Psoas muscle (tissue), 8 donors: ENCODE results near the gene INPP5K. TPM values are rescaled to one million over a fixed set of nuclear protein-coding genes. Genes with fewer than 3 reads are reported as not detected.

Experiments used
- ATAC-seq, 4 donors: fragments of 200-7000 bp; cut with Tn5 transposase; one replicate each; pipeline ENCODE4 v1.9.1; 2020; ENCODE audit warnings: moderate library complexity in 3 of 4, mild to moderate bottlenecking in 2 of 4
- DNase-seq, 2 donors: peaks; one replicate each; pipeline ENCODE4 v3.0.0-alpha.2; 2020
- H3K27ac ChIP-seq: fragments of 200-600 bp; one replicate; pipeline ENCODE4 v1.8.0; 2022
- H3K27me3 ChIP-seq, 3 donors: fragments of 200-600 bp in 1 of 3; one replicate each; pipeline versions ENCODE4 v1.6.1 to v1.8.0; 2013 to 2022; ENCODE audit warnings: low read length in 2 of 3, mild to moderate bottlenecking in 2 of 3, moderate library complexity in 1 of 3; ENCODE audit not compliant: insufficient read depth in 3 of 3
- H3K36me3 ChIP-seq, 2 donors: fragments of 200-600 bp in 1 of 2; one replicate each; pipeline versions ENCODE4 v1.6.1 to v1.8.0; 2013 to 2022; ENCODE audit warnings: low read depth in 1 of 2, mild to moderate bottlenecking in 1 of 2, moderate library complexity in 1 of 2; ENCODE audit not compliant: insufficient read depth in 1 of 2
- H3K4me1 ChIP-seq: fragments of 200-600 bp; one replicate; pipeline ENCODE4 v1.8.0; 2022
- H3K4me3 ChIP-seq: fragments of 200-600 bp; one replicate; pipeline ENCODE4 v1.8.0; 2022; ENCODE audit warnings: mild to moderate bottlenecking
- H3K9me3 ChIP-seq: fragments of 200-600 bp; one replicate; pipeline ENCODE4 v1.8.0; 2022
- CTCF ChIP-seq: fragments of 200-600 bp; IDR thresholded peaks from one replicate; pipeline ENCODE4 v1.8.0; 2022; ENCODE audit warnings: antibody characterized with exemption
- WGBS, 3 donors: extraction: QIAGEN DNeasy Blood & Tissue Kit; methylation state at CpG; one replicate each; pipeline versions ENCODE4 v1.1.6 to v1.1.7; 2013; 5-methylcytosine and 5-hydroxymethylcytosine counted together
- intact Hi-C, 2 donors: fragments of 100-400 bp; cut with DNase I; formaldehyde crosslinking; loops; one replicate each; pipeline versions ENCODE4 v1.11.0 to v1.14.2; 2022
- polyA plus RNA-seq, 3 donors: library from polyadenylated mRNA; stranded (reverse); fragments of 200-250 nt; gene quantifications; one replicate each; pipeline ENCODE4 v1.2.3, GENCODE V29; 2013
- total RNA-seq, 4 donors: library from RNA; stranded (reverse); fragmentation: NEBNext Ultra II Directional in 2 of 4; extraction: Animal tissue kit (Norgen Biotek cat#: 25700) in 2 of 4; gene quantifications; one replicate each; pipeline versions ENCODE4 v1.2.1 to v1.2.4, GENCODE V29; 2021 to 2023
- donor health status: healthy with polysubstance abuse.
- donor health status: DM: no; HTN: no; CAD: no; lungs with moderate emphysema.
- donor health status: Bipolar disorder and iron deficiency.
- donor health status: healthy.
- donor health status: DM: yes; HTN: yes; CAD: no.
- donor health status: DM: no; HTN: no; CAD: no.
- donor health status: DM: no; HTN: no; CAD: no.
- donor health status: DM: yes; HTN: yes; CAD: no.

Gene INPP5K
- total and polyA plus RNA-seq, 7 donors = 25.6 to 45.4 (median 38.9) TPM

- H3K36me3 ChIP-seq = peaks cover 0 to 72% of the 10 kb centered on the region in 2 donors
- WGBS, 3 donors = 84 to 93% (median 87%) methylated on average over 5 of the region's 5 CpGs
- intact Hi-C loops = no loop called here
- no peak for DNase-seq
- ATAC-seq = no peak
- H3K27ac ChIP-seq = no peak overlapping the region
- H3K4me1 ChIP-seq = peaks cover 6% of the 10 kb centered on the region
- no peaks in the 10 kb centered on the region for H3K27me3 ChIP-seq
- no peak for TF ChIP-seq CTCF
- no peaks in the 10 kb centered on the region for H3K9me3 ChIP-seq
- H3K4me3 ChIP-seq = no peak overlapping the region
These were observed 10.8 kb downstream of the INPP5K start for GRCh38 chr17:1505586-1505985.

GRCh38 chr17:1504866-1505265 is 11.5 kb downstream of the INPP5K start:
- H3K4me1 ChIP-seq = no peaks in the 10 kb centered on the region
- DNase-seq (no peak), ATAC-seq (no peak)
- no peaks in the 10 kb centered on the region for H3K9me3 ChIP-seq
- H3K4me3 ChIP-seq = no peak overlapping the region
- no peak overlapping the region for H3K27ac ChIP-seq
- H3K27me3 ChIP-seq = no peaks in the 10 kb centered on the region
- TF ChIP-seq CTCF = no peak
- peaks cover 0 to 72% of the 10 kb centered on the region in 2 donors for H3K36me3 ChIP-seq
- WGBS, 3 donors = 89 to 100% (median 94%) methylated on average over 3 of the region's 3 CpGs
- intact Hi-C loops = no loop called here

DNA sequence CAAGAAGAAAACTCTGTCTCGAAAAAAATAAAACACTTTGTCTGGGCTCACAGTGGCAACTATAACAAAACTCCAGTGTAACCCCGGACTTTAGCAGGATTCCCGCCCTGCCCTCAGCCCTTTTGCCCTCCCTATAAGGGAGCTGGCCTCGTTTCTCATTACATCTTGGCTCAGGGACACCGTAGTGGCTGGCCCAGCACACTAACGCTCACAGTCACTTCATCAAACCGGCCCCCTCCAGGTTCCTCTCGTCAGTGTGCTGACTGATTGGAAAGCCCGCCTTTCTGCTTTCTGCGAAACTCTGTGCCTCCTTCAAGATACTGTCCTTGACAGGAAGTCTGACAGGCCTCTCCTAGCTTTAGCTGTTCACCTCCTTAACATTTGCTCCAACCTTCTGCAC is 12.7 kb downstream of the INPP5K start:
- WGBS, 3 donors = 54 to 72% (median 55%) methylated on average over 10 of the region's 10 CpGs

GRCh38 chr17:1498869-1499268 is 17.5 kb downstream of the INPP5K start:
- ATAC-seq = no peak
- DNase-seq = no peak
- peaks cover 25% of the 10 kb centered on the region for H3K4me1 ChIP-seq
- no peaks in the 10 kb centered on the region for H3K9me3 ChIP-seq
- intact Hi-C loops = no loop called here
- no peak overlapping the region for H3K4me3 ChIP-seq
- no peak overlapping the region for H3K27ac ChIP-seq
- peaks cover 0 to 49% of the 10 kb centered on the region in 2 donors for H3K36me3 ChIP-seq
- no peaks in the 10 kb centered on the region for H3K27me3 ChIP-seq
- whole genome bisulfite sequencing, 3 donors = 85 to 88% (median 86%) methylated on average over 9 of the region's 9 CpGs
- TF ChIP-seq CTCF = no peak

More for the DNA sequence above, 12.7 kb downstream of the INPP5K start:
- Histone ChIP-seq H3K36me3 (peaks cover 0 to 74% of the 10 kb centered on the region in 2 donors), H3K27me3 (no peaks in the 10 kb centered on the region), H3K4me3 (no peak overlapping the region), H3K27ac (no peak overlapping the region), H3K9me3 (no peaks in the 10 kb centered on the region), H3K4me1 (no peaks in the 10 kb centered on the region)
- intact Hi-C loops = no loop called here
- no peak for DNase-seq
- ATAC-seq = peak in 1 of 4 donors; percentile 60
- TF ChIP-seq CTCF = no peak

DNA sequence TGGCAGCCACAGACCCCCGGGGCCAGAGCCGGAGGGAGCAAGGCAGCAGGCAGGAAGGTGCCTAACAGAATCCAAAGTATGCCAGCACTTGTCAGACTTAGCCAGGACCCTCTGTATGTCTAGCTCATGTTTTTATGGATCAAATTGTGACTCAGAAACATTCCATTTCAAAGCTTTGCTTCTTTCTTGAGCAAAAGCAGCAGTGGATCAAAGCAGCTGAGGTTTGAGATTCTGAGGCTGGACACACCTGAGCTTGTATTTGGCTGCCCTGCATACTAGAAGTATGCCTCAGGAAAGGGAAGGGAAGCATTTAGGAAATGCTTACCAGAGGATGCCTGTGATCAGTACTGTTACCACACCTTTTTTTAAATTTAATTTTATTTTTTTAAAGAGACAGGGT is 18.2 kb downstream of the INPP5K start:
- H3K27me3 ChIP-seq = no peaks in the 10 kb centered on the region
- no peak overlapping the region for H3K27ac ChIP-seq
- intact Hi-C loops = no loop called here
- no peak overlapping the region for H3K4me3 ChIP-seq
- no peak for TF ChIP-seq CTCF
- peaks cover 0 to 44% of the 10 kb centered on the region in 2 donors for H3K36me3 ChIP-seq
- peaks cover 31% of the 10 kb centered on the region for H3K4me1 ChIP-seq
- H3K9me3 ChIP-seq = no peaks in the 10 kb centered on the region
- ATAC-seq (no peak), DNase-seq (no peak)
- WGBS, 3 donors = 68 to 86% (median 70%) methylated on average over 2 of the region's 2 CpGs
